Pulmonary artery endothelial cell (primary cell): ENCODE data around the gene RAB11FIP2. TPM values are rescaled to one million over a fixed set of nuclear protein-coding genes. Genes with fewer than 3 reads are reported as not detected.
"Not testable (repeated sequence)": the region's sequence is repeated elsewhere in the genome, so short reads cannot be mapped to it uniquely, and the experiment has no call there.

Source experiments
- DNase-seq: peaks from one replicate; pipeline ENCODE4 v3.0.0-alpha.2; 2011; ENCODE audit warnings: low read depth, low spot score
- total RNA-seq: library from RNA; depleted of rRNA; stranded (reverse); fragments of >200 nt; gene quantifications from 2 replicates; pipeline ENCODE4 v1.2.3, GENCODE V29; 2014

RAB11FIP2 gene
- total RNA-seq = 8.3 and 8.7 TPM in 2 replicates

- DNase-seq = peak; percentile 65
Measured at GRCh38 chr10:118046395-118047156, at the start of gene RAB11FIP2. Gene RAB11FIP2, minus strand, starts transcription at chr10:118046941. Its CDS starts 778 bp downstream, at chr10:118046163.

DNA sequence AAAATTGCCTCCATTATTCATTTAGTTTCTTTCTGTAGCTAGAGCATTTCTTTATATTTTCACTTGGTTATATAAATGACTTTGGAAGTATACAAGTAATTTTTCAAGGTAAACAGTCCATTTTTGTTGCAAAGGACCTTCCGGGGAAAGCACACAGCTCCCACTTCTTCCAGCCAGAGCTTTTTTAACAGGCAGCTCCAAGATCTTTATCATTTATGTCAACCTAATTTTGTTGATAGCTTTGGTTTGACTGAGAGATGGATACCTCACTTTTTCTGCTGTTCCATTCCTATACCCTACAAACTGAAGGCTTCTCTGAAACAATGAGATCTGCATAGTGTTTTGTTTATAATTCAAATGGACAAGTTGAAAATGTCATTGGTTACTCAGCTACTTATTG, 49.3 kb upstream of the RAB11FIP2 start:
- no peak for DNase-seq

DNA sequence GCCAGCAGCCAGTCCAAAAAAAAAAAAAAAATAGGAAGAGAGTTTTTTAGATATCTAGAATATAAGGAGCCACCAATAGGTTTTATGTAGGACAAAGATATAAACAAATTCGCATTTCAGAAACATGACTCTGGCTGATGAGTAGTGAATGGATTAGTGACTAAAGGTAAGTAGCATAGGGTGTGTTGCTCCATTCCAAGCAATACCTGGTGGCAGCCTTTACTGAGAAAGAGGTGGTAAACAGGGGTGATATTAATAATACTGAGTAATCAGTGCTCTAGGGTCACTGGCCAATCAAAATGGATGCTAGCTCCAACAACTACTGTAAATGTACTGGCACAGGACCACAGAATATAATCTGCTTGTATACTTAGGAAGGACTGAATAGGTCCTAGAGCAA, 45.5 kb upstream of the RAB11FIP2 start:
- no peak for DNase-seq

DNA sequence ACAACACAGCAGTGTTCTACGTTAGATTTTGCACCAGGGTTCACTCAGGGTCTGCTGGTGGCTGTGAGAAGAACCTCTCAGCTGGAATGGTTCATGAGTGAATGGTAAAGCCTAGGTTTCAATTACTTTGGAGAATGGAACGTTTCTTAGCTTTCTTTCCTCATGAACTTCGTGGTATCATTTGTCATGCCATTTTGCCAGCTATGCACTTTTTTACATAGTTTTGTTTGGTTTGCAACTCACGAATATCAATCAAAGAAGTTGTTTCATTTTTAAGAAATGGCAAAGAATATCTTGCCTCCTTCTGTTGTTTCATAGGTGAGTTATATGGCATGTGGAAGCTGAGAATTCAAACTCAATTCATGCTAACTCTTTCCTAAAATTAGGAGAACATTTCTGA, 34.1 kb upstream of the RAB11FIP2 start:
- no peak for DNase-seq

DNA sequence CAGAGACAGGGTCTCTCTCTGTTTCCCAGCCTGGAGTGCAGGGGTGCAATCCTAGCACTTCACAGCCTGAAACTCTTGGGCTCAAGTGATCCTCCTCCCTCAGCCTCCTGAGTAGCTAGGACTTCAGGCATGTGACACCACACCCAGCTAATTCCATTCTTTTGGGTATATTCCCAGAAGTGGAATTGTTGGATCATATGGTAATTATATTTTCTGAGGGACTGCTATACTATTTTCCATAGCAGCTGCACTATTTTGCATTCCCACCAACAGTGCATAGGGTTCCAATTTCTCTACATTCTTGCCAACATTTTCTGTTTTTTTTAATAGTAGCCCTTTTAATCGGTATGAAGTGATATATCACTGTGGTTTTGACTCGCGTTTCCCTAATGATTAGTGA, 30.0 kb upstream of the RAB11FIP2 start:
- DNase-seq = no peak

- DNase-seq = no peak
Measured at GRCh38 chr10:118072840-118073239, 26.1 kb upstream of the RAB11FIP2 start.

- DNase-seq = not testable (repeated sequence)
Measured at GRCh38 chr10:118067389-118067788, 20.6 kb upstream of the RAB11FIP2 start.

GRCh38 chr10:118062798-118063238, 16.1 kb upstream of the RAB11FIP2 start:
- DNase-seq = no peak

GRCh38 chr10:118058371-118058770, 11.6 kb upstream of the RAB11FIP2 start:
- no peak for DNase-seq

DNA sequence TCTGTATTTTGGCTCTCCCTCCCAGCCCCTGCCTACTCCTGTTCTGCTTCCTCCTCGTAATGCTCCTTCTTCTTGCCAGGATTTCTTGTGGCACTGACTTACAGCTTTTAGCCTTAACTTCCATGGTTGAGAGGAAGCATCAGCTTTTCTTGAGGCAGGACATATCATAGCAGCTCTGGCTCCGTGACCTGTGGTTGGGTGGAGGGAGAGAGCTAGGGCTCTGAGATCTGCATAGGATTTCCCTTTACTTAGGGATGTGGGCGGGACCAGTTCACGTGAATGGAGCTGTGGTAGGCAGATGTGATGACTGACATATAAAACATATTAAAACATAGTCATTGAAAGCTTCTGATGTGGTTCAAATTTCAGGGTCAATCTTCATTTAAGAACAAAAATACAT, 10.6 kb upstream of the RAB11FIP2 start:
- DNase-seq = no peak

DNA sequence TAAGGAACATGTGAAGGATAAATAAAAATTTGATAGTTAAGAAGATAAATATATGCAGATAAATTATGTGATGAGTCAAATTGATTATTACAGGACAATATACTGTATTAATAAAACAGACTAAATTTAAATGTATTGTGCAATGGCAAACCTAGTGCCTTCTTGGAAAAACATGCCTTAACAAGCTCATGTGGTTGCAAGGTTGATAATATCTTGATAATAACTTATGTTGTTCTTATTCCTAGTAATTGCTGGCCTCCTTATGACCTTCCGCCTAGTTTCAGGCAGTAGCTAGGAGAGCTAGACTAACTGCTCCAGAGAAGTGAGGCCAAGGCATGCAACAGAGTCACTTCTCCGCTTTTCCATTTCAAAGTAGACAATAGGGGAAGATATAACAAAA, 7.6 kb upstream of the RAB11FIP2 start:
- no peak for DNase-seq

GRCh38 chr10:118052816-118053215, 6.1 kb upstream of the RAB11FIP2 start:
- DNase-seq = no peak

DNA sequence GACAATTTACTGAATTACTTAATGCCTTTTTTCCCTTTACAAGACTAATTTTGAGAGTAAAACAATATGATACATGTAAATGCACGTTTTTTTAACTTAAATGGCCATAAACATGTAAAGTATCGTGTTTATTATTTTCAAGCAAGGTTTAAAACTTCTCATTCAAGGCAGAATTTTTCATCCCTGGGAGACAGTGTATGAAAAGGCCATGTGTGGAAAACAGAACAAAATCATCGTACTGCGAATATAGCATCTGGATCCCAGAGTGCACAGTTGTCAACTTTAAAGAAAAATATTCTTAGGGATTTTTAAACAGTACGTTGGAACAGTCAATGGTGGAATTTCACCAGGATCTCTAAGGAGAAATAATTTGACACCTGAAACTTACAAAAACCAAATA, 1.1 kb upstream of the RAB11FIP2 start:
- DNase-seq = no peak

DNA sequence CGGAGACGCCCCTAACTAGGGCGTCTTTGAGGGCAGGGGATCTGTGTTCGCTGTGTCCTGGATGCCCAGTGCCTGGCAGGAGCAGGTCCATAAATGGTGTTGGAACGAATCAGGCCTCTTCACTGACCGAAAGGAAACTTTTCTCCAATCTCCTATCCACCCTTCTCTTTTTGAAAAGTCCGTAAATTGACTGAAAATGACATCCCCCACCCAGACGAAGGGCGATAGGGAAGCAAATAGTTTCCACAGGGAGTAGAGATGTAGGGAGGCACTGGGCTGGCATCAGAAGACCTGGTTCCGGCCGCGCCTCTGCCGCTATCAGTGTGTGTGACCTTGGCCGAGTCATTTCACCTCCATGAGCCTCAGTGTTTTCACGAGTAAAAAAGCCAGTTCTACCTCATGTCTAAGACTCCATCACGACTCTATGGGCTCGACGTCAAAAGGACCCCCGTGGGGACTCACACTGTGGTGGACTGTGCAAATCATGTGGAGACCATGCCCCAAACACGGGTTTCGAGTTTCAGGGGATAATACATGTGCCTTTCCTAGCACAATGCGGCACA, 497 bp upstream of the RAB11FIP2 start:
- DNase-seq = no peak

- no peak for DNase-seq
Measured at GRCh38 chr10:118045837-118046394, 825 bp downstream of the RAB11FIP2 start.

GRCh38 chr10:118045158-118045836, 1.4 kb downstream of the RAB11FIP2 start:
- DNase-seq = no peak

DNA sequence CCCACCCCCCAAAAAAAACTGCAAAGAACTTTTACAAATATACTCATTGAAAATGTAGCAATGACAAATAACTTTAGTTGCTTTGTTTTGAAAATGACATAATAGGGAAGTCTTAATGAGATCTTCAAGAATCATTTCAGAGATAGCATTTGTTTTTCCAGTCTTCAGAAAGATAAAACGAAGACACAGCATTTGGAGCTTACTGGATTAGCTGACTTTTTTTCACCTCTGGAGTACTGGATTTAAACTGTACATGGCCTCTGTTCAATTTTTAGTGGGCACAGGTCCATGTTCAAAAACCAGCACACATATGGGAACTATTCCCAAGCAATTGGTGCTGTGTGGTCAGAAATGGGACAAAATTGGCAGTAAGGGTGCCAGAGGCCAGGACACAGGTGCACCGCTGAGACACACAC, 3.9 kb downstream of the RAB11FIP2 start:
- no peak for DNase-seq

DNA sequence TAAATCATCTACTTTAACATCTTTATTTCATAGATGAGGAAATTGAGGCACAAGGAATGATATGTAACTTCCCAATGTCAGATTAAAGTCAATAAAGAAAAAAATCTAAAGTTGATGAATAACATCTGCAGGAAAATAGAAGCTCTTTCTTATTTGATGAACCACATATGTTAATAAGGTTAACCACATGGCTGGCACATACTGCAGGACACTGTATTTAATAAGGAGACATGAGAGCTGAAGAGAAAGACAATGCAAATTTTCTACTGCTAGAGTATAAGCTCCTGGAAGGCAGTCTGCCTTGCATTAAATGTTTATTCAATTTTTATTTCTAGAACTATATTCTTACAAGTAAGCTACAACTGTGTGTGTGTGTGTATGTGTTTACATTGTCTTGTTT, 4.4 kb downstream of the RAB11FIP2 start:
- DNase-seq = no peak

- peak; percentile 29 for DNase-seq
Measured at GRCh38 chr10:118041316-118041715, 5.4 kb downstream of the RAB11FIP2 start.

DNA sequence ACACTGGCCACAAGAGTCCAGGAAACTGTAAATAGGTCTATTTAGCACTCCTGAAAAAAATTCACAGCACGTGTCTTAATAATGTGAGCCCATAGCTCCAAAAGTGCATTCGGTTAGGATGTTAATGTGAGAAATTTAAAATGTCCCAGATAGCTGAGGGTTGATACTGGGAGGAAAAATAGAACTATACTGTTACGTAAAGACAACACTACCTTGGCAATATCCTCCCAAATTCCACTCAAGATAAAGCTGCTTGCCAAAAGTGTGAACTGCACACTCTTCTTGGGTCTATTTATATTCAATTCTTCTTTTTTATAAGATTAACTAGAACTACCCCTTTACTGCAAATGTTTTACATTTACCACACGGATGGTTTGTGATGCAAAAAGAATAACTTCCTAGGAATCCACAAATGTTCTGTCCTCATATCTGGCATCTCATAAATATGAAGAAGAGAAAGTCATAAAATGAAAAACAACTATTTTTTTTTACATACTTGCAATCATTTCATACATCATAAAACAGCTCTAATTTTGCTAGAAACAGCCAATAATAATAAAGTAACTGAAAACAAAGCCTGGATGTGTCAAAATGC, 10.4 kb downstream of the RAB11FIP2 start:
- DNase-seq = no peak

DNA sequence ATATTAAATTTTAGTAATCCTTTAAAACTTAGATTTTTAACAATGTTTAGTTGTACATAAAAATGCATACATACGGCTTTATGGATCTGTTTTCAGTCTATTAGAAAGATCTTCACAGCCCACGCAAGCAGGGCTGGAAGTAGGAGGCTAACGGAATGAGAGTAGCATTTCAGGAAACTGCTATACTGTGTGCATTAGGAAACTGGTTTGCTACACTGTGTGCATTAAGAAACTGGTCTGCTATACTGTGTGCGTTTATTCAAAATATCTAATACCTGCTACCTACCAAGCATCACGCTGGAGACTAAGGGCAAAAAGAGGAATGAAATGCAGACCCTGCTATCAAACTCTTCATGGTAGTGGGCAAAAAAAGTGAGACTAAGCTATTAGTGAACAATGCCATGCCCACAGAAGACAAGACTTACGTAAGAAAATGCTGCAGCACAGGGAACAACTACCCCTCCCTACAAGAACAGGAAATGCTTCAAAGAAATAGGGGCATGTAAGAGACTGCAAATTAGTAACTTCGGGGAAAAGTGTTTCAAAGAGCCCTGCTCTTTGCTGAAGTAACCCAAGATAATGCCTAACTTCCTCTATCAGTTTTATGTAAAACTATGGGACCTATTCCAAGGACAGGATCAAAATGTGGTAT, 11.3 kb downstream of the RAB11FIP2 start:
- no peak for DNase-seq
